Mesendoderm (in vitro differentiated cells): ENCODE data around the gene COL4A2.

Experiments
- DNase-seq: peaks from one replicate; pipeline ENCODE4 v3.0.0; 2013
- H2AK5ac ChIP-seq: 2 replicates; pipeline ENCODE4 v1.6.1; 2013; ENCODE audit warnings: low read length, inconsistent platforms
- H2BK120ac ChIP-seq: 2 replicates; pipeline ENCODE4 v1.6.1; 2013; ENCODE audit warnings: low read depth, mild to moderate bottlenecking, low read length, moderate library complexity, mixed read lengths
- H2BK15ac ChIP-seq: replicated peaks from 2 replicates; pipeline ENCODE4 v1.6.1; 2013; ENCODE audit warnings: low read depth, mild to moderate bottlenecking, moderate library complexity
- H2BK5ac ChIP-seq: 2 replicates; pipeline ENCODE4 v1.6.1; 2013; ENCODE audit warnings: low read length, inconsistent platforms
- H3K18ac ChIP-seq: 2 replicates; pipeline ENCODE4 v1.6.1; 2013; ENCODE audit warnings: mild to moderate bottlenecking, low read length, mixed read lengths
- H3K23ac ChIP-seq: one replicate; pipeline ENCODE4 v1.6.1; 2013; ENCODE audit warnings: low read length
- H3K27ac ChIP-seq: 2 replicates; pipeline ENCODE4 v1.5.1; 2013; ENCODE audit warnings: low read depth, mild to moderate bottlenecking, inconsistent platforms, low read length, moderate library complexity
- H3K27me3 ChIP-seq: 2 replicates; pipeline ENCODE4 v1.6.1; 2013; ENCODE audit warnings: low read length, control low read depth, mild to moderate bottlenecking, inconsistent platforms; ENCODE audit not compliant: insufficient read depth, poor library complexity
- H3K36me3 ChIP-seq: 2 replicates; pipeline ENCODE4 v1.6.1; 2013; ENCODE audit warnings: low read length, inconsistent platforms; ENCODE audit not compliant: control insufficient read depth, insufficient read depth
- H3K4ac ChIP-seq: one replicate; pipeline ENCODE4 v1.6.1; 2013; ENCODE audit warnings: low read depth, mild to moderate bottlenecking, low read length, moderate library complexity
- H3K4me1 ChIP-seq: 2 replicates; pipeline ENCODE4 v1.6.1; 2013; ENCODE audit warnings: low read depth, low read length, inconsistent platforms; ENCODE audit not compliant: control insufficient read depth
- H3K4me2 ChIP-seq: 2 replicates; pipeline ENCODE4 v1.6.1; 2013; ENCODE audit warnings: low read length
- H3K4me3 ChIP-seq: 2 replicates; pipeline ENCODE4 v1.5.1; 2013; ENCODE audit warnings: mild to moderate bottlenecking, low read length
- H3K56ac ChIP-seq: one replicate; pipeline ENCODE4 v1.6.1; 2013; ENCODE audit warnings: low read length
- H3K79me1 ChIP-seq: 2 replicates; pipeline ENCODE4 v1.6.1; 2013; ENCODE audit warnings: low read length, inconsistent platforms
- H3K79me2 ChIP-seq: 2 replicates; pipeline ENCODE4 v1.6.1; 2013; ENCODE audit warnings: mild to moderate bottlenecking, low read length; ENCODE audit not compliant: control insufficient read depth, insufficient read depth
- H3K9ac ChIP-seq: 2 replicates; pipeline ENCODE4 v1.6.1; 2013; ENCODE audit warnings: low read length, inconsistent platforms
- H4K5ac ChIP-seq: one replicate; pipeline ENCODE4 v1.6.1; 2013; ENCODE audit warnings: low read length
- H4K8ac ChIP-seq: one replicate; pipeline ENCODE4 v1.6.1; 2013; ENCODE audit warnings: low read depth, mild to moderate bottlenecking, control low read depth, low read length, moderate library complexity
- WGBS: extraction: QIAGEN DNeasy Blood & Tissue Kit; methylation state at CpG from one replicate; pipeline ENCODE4 v1.1.7; 2013; ENCODE audit warnings: low lambda C conversion rate, missing lambda C conversion rate; ENCODE audit not compliant: insufficient coverage; ENCODE audit errors: extremely low coverage; 5-methylcytosine and 5-hydroxymethylcytosine counted together

The COL4A2 gene

GRCh38 chr13:110304256-110304655, 2.8 kb upstream of the COL4A2 start:
- Histone ChIP-seq H3K79me1 (peaks cover 12% of the 10 kb centered on the region), H3K9ac (no peak overlapping the region), H3K79me2 (peaks cover 15% of the 10 kb centered on the region), H3K18ac (no peak overlapping the region), H3K23ac (no peak overlapping the region), H3K4me1 (peaks cover 10% of the 10 kb centered on the region), H2BK5ac (no peak overlapping the region), H3K4me3 (no peak overlapping the region), H3K27ac (no peak overlapping the region), H4K5ac (no peak overlapping the region), H3K4ac (no peak overlapping the region), H3K27me3 (no peaks in the 10 kb centered on the region), H2BK15ac (no peak overlapping the region), H3K56ac (no peak overlapping the region), H3K4me2 (no peak overlapping the region), H4K8ac (no peak overlapping the region), H3K36me3 (no peaks in the 10 kb centered on the region), H2AK5ac (no peak overlapping the region), H2BK120ac (no peak overlapping the region)
- no peak for DNase-seq
- no CpG with 5 or more reads among the region's 4 CpGs for WGBS

DNA sequence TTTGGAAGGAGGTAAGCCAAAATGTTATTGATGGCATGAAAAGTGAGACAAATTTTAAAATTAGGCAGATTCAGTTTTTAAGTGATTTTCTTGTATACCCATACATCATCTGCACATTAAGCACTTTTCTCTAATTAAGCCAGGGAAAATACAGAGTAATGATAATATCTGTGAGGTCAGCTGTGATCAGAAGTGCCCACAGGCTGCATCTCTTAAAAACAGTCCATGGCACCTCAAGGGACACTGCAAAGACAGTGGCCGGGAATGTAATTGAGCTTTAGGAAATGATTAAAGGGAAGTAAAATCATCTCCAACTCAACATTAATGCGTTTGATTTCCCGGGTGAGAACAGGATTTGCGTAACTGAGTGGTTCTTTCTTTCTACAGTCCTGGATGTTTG, 2.1 kb upstream of the COL4A2 start:
- H2BK15ac ChIP-seq, result no peak overlapping the region
- no peaks in the 10 kb centered on the region for H3K36me3 ChIP-seq
- H4K8ac ChIP-seq, result no peak overlapping the region
- H3K18ac ChIP-seq, result no peak overlapping the region
- H3K79me1 ChIP-seq, result peaks cover 13% of the 10 kb centered on the region
- no peak overlapping the region for H2BK120ac ChIP-seq
- no peak overlapping the region for H2BK5ac ChIP-seq
- H3K4me1 ChIP-seq, result peaks cover 10% of the 10 kb centered on the region
- peak overlapping the region; percentile 71 for H3K56ac ChIP-seq
- H3K4ac ChIP-seq, result no peak overlapping the region
- H3K27me3 ChIP-seq, result no peaks in the 10 kb centered on the region
- H3K4me2 ChIP-seq, result peak overlapping the region; percentile 35
- no CpG with 5 or more reads among the region's 4 CpGs for WGBS
- H3K27ac ChIP-seq, result no peak overlapping the region
- H3K4me3 ChIP-seq, result no peak overlapping the region
- H3K9ac ChIP-seq, result peak overlapping the region; percentile 56
- no peak overlapping the region for H2AK5ac ChIP-seq
- H4K5ac ChIP-seq, result no peak overlapping the region
- H3K23ac ChIP-seq, result no peak overlapping the region
- H3K79me2 ChIP-seq, result peaks cover 15% of the 10 kb centered on the region
- no peak for DNase-seq

- WGBS, result no CpG with 5 or more reads among the region's 2 CpGs
- Histone ChIP-seq H3K18ac (peak overlapping the region; percentile 41), H3K36me3 (no peaks in the 10 kb centered on the region), H3K4me3 (no peak overlapping the region), H3K4me1 (peaks cover 10% of the 10 kb centered on the region), H3K27ac (no peak overlapping the region), H3K4me2 (peak overlapping the region; percentile 35), H2AK5ac (no peak overlapping the region), H3K56ac (peak overlapping the region; percentile 71), H3K79me1 (peaks cover 15% of the 10 kb centered on the region), H3K79me2 (peaks cover 15% of the 10 kb centered on the region), H2BK15ac (no peak overlapping the region), H2BK5ac (no peak overlapping the region), H3K23ac (no peak overlapping the region), H4K8ac (no peak overlapping the region), H2BK120ac (no peak overlapping the region), H3K27me3 (no peaks in the 10 kb centered on the region), H3K4ac (no peak overlapping the region), H4K5ac (no peak overlapping the region), H3K9ac (peak overlapping the region; percentile 72)
- peak; percentile 31 for DNase-seq
Observed at GRCh38 chr13:110305544-110305943, 1.5 kb upstream of the COL4A2 start.

- no CpG with 5 or more reads among the region's 6 CpGs for WGBS
- Histone ChIP-seq H3K36me3 (no peaks in the 10 kb centered on the region), H3K79me1 (peaks cover 15% of the 10 kb centered on the region), H2AK5ac (no peak overlapping the region), H4K5ac (no peak overlapping the region), H3K4me1 (peaks cover 10% of the 10 kb centered on the region), H3K56ac (peak overlapping the region; percentile 79), H3K9ac (peak overlapping the region; percentile 81), H2BK120ac (no peak overlapping the region), H3K4me2 (peak overlapping the region; percentile 77), H3K23ac (no peak overlapping the region), H2BK15ac (no peak overlapping the region), H4K8ac (no peak overlapping the region), H2BK5ac (no peak overlapping the region), H3K27ac (no peak overlapping the region), H3K18ac (peak overlapping the region; percentile 41), H3K27me3 (no peaks in the 10 kb centered on the region), H3K4me3 (peak overlapping the region; percentile 50), H3K4ac (peak overlapping the region; percentile 87), H3K79me2 (peaks cover 15% of the 10 kb centered on the region)
- DNase-seq, result no peak
Observed at GRCh38 chr13:110305949-110306339, 1.1 kb upstream of the COL4A2 start.

- DNase-seq, result peak; percentile 62
- H3K27ac ChIP-seq, result peak overlapping the region; percentile 29
- no peak overlapping the region for H4K5ac ChIP-seq
Observed at GRCh38 chr13:110306340-110306959, 634 bp upstream of the COL4A2 start.

More at GRCh38 chr13:110306340-110306959, 634 bp upstream of the COL4A2 start:
- H2BK120ac ChIP-seq, result peak overlapping the region; percentile 14
- H3K79me2 ChIP-seq, result peaks cover 15% of the 10 kb centered on the region
- H3K4me3 ChIP-seq, result peak overlapping the region; percentile 63
- WGBS, result no CpG with 5 or more reads among the region's 53 CpGs
- peak overlapping the region; percentile 87 for H3K4ac ChIP-seq
- peak overlapping the region; percentile 21 for H2BK5ac ChIP-seq
- H3K56ac ChIP-seq, result peak overlapping the region; percentile 93
- peak overlapping the region; percentile 64 for H3K4me2 ChIP-seq
- H3K9ac ChIP-seq, result peak overlapping the region; percentile 81
- H4K8ac ChIP-seq, result no peak overlapping the region
- no peaks in the 10 kb centered on the region for H3K27me3 ChIP-seq
- peaks cover 12% of the 10 kb centered on the region for H3K79me1 ChIP-seq
- H3K36me3 ChIP-seq, result no peaks in the 10 kb centered on the region
- no peak overlapping the region for H2BK15ac ChIP-seq
- peaks cover 7% of the 10 kb centered on the region for H3K4me1 ChIP-seq
- peak overlapping the region; percentile 55 for H3K23ac ChIP-seq
- no peak overlapping the region for H2AK5ac ChIP-seq
- H3K18ac ChIP-seq, result peak overlapping the region; percentile 96
